Fibroblast of villous mesenchyme (primary cell): ENCODE results near the gene RET. TPM values are rescaled to one million over a fixed set of nuclear protein-coding genes. Genes with fewer than 3 reads are reported as not detected.

Source experiments
- DNase-seq: peaks from one replicate; pipeline ENCODE4 v3.0.0-alpha.2; 2010; ENCODE audit warnings: low read depth
- H3K4me3 ChIP-seq: 2 replicates; pipeline ENCODE4 v1.5.1; 2011; ENCODE audit warnings: low read depth, mild to moderate bottlenecking, low read length
- total RNA-seq: library from RNA; depleted of rRNA; stranded (reverse); fragments of >200 nt; gene quantifications from 2 replicates; pipeline ENCODE4 v1.2.3, GENCODE V29; 2012
- TF ChIP-seq, protein P1 (sequence below): IDR thresholded peaks from 2 replicates; pipeline ENCODE4 v1.5.1; 2012; ENCODE audit warnings: low read depth, mild to moderate bottlenecking, low read length; ENCODE audit not compliant: insufficient read depth

Gene RET
- total RNA-seq, 1 donor = 0.43 TPM

DNA sequence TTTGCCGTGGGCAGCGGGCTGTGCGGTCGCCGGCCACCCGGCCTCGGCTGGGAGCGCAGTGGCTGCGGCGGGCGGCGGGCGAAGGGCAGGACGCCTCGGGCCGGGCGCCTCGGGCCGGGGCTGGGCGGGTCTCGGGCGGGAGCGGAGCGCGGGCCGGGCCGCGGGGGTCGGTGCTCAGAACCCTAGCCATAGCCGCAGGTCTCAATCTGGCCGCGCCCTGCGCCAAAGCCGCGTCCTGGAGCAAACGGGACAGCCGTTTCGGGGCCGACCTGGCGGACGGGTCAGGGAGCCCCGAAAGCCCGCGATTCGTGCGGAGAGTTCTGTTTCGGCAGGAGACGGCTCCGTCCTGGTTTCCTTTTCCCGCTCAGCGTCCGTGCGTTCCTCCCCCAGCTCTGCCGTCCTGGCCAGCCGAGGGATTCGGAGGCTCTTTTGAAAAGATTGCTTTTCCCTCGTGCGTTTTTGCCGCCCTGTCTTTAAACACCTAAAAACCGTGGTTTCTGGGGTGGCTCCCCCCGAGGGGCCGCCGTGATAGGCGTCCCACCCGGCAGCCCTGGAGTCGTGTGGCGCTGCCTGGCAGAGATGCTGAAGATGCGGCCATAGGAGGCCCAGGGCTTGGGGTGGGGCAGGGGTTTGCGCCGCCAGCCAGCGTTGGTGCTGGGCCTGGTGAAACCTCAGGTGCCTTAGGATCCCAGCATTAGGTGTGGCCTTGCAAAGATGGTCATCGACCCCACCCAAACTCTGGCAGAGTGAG, 727 bp downstream of the RET start:
- TF ChIP-seq, protein P1, sequence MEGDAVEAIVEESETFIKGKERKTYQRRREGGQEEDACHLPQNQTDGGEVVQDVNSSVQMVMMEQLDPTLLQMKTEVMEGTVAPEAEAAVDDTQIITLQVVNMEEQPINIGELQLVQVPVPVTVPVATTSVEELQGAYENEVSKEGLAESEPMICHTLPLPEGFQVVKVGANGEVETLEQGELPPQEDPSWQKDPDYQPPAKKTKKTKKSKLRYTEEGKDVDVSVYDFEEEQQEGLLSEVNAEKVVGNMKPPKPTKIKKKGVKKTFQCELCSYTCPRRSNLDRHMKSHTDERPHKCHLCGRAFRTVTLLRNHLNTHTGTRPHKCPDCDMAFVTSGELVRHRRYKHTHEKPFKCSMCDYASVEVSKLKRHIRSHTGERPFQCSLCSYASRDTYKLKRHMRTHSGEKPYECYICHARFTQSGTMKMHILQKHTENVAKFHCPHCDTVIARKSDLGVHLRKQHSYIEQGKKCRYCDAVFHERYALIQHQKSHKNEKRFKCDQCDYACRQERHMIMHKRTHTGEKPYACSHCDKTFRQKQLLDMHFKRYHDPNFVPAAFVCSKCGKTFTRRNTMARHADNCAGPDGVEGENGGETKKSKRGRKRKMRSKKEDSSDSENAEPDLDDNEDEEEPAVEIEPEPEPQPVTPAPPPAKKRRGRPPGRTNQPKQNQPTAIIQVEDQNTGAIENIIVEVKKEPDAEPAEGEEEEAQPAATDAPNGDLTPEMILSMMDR = no peak
- DNase-seq = no peak
- peak overlapping the region; percentile 30 for H3K4me3 ChIP-seq

DNA sequence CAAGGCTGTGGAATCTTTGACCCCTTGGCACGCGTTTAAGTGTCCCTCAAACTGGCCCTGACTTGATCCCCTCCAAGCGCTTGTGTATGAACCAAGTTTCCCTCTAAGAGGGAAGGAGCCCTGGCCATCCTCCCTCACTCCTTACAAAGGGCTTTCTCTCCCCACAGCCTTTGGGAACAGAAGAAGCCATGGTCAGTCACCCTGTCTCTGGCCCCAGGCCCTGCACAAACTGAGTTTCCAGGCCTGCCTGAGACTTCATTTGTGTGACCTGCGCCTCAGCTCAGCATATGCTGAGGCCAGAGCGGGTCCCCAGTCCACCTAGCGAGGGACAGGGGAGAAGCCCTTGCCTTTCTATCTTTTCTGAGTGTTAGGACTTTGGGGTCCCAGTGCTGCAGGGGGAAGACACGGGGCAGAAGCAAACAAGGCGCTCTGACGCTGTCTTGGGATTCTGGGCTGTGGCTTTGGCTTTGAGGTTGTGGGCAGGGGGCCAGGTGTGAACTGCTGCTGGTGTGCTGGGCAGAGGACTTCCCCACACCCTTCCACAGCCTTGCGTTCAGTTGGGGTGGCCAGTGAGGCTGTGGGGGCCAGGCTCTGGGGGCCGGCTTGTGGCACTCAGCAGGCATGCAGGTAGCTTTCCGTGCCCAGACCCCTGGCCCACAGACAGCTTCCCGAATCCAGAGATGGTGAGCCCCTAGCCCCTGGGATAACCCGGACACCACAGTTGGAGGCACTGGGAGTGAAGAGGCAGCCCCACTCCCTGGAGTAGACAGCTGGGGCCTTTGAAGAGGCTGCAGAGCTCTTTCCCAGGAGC, 1.5 kb downstream of the RET start:
- no peak overlapping the region for H3K4me3 ChIP-seq
- no peak for DNase-seq
- TF ChIP-seq, protein P1 = no peak

DNA sequence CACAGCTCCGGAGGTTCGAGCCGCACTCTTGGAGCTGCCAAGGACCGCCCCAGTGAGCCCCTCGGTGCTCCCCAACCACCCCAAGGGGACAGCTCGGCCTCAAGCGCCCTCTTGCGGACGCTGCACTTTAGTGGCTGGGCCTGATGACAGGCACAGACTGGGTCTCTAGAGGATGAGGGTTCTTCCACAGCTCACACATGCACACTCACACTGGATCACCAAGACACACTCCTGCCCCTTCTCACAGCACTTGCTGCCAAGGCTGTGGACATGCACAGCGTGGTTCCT, 2.1 kb downstream of the RET start:
- H3K4me3 ChIP-seq = no peak overlapping the region
- DNase-seq = no peak
- TF ChIP-seq, protein P1 = peak; percentile 40

DNA sequence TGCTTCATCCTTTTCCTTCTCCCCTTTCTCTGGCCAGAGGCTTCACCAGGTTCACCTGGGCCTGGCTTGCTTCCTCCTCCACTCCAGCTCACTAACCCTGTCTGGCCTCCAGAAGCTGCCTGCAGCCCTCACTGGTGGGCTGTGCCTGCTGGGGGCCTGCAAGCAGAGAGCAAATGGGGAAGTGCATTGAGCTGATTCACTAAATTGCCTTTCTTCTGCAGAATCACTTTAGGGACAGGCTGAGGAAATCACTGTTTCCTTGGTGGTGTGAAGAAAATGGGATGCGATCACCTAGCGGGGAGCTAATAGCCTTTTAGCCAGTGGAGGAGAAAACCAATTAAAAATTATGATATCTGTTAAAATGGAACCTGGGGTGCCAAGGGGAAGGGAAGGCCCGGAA, 3.0 kb downstream of the RET start:
- H3K4me3 ChIP-seq = no peak overlapping the region
- no peak for DNase-seq
- TF ChIP-seq, protein P1 = no peak

DNA sequence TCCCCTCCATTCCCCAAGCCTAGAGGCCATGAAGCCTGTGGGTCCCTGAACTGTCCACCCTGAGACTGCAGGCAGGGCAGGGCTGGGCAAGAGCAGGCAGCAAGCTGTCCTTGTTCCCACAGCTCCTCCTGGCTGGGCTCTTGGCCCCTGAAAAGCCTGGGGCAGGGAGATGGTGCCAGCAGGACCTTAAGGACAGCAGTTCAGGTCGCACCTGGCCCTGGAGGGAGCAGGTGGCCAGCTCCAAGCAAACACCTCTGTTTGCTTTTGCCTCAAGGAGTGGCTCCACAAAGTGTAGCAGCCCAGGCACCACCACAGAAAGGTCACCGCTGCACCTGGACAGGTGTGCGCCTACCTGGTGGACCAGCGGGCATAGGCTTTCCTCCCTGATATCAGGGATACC, 5.2 kb downstream of the RET start:
- DNase-seq = no peak
- TF ChIP-seq, protein P1 = no peak
- no peak overlapping the region for H3K4me3 ChIP-seq

DNA sequence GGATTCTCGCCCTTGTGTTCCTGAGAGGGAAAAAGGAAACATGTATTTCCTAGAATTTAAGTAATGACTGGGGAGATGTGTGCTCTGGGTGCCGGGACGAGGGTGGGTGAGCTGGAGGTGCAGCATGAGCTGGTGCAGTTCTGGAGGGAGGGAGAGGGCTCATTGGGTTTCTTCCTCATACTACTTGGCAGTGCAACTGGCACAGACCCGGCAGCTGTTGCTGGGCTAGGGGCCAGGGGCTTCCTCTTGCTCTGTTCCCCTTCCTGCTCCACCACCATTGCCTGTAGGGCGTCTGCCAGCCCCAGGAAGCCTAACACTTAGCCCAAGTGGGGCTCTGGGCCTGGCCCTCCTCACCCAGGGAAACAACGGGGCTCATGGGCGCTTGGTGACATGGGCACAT, 5.9 kb downstream of the RET start:
- TF ChIP-seq, protein P1 = no peak
- no peak overlapping the region for H3K4me3 ChIP-seq
- no peak for DNase-seq

- TF ChIP-seq, protein P1 = no peak
- no peak overlapping the region for H3K4me3 ChIP-seq
- no peak for DNase-seq
Measured at GRCh38 chr10:43083764-43084163, 6.9 kb downstream of the RET start.
